ENCODE measurements around the gene ICE2.
"Not testable (repeated sequence)": the region's sequence is repeated elsewhere in the genome, so short reads cannot be mapped to it uniquely, and the experiment has no call there.

The ICE2 gene

GRCh38 chr15:60442031-60442650, 36.8 kb downstream of the ICE2 start:
- DNase-seq = no peak

DNA sequence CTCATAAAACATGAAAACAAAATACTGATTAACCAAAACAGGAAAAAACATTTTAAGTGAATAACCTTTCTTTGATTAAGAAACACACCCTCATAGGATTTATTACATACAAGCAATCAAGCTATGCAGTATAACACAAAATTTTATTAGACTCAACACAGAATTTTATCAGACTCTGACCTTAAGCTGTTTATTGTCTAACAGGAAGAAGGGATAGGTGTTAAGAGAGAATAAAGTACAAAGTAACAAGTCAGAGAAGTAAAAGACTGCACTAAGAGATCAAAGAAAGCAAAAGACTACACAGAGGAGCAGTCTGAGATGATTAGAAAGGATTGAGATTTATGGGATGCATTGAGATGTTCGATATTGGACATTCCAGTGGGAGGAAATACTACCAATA, 37.6 kb downstream of the ICE2 start:
- no peak for DNase-seq

- no peak for DNase-seq
Observed at GRCh38 chr15:60438646-60439045, 40.3 kb downstream of the ICE2 start.

DNA sequence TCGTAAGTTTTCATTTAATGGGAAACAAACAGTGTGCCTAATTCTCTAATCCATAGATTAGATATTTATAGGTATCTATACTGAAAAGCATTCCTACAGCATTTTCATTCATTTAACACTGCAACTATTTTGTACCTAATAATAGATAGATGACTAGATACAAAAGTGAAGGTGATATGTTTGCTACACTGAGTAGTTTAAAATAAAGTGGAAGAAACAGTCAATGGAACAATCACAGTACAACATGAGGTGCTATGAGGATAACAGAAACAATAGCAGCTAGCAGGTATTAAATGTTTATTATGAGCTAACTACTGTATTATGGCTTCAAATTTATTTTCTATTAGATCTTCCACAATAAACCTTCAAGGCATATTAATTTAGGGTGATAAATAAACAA, 50.0 kb downstream of the ICE2 start:
- no peak for DNase-seq

DNA sequence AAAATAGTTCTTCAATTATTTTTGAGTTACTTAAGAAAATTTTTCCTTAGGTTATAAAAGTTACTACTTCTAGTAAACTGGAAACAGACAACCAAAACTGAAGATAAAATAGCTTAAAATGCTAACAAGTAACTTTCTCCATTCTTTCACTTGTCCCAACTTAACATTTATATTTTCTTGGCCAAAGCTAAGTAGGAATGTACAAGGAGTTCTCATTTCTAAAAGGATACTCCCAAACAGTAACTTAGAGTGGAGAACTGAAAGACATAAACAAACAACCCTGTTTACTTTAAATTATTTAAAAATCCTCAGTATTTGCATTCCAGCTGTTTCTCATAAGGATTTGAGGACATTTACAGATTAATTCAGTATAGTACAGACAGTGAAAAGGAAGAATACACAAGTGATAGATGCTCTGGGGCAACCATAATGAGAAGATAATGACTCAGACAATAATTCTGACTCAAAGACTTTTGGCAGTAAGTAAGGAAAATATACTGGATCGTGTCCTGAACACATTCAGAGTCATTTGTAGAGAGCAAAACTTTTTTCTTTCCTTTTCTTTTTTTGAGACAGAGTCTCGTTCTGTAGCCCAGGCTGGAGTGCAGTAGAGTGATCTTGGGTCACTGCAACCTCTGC, 52.0 kb downstream of the ICE2 start:
- no peak for DNase-seq

DNA sequence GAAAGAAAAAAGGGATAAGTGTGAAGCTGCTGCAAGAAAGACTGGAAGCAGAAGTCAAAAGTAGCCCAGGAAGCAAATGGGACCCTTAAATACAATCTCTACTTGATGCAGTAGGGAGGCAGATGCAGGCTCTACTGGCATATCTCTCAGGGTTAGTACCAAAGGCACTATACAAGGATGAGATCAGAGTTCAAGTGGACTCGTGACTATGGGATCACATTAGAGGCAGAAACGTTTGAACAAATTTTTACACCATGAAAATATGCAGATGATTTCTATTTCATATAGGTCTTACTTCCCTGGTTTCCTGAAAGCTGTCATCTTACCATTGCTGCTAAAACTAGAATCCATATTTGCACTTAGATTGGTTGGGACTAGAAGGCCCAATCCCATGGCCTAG, 53.5 kb downstream of the ICE2 start:
- DNase-seq = no peak

DNA sequence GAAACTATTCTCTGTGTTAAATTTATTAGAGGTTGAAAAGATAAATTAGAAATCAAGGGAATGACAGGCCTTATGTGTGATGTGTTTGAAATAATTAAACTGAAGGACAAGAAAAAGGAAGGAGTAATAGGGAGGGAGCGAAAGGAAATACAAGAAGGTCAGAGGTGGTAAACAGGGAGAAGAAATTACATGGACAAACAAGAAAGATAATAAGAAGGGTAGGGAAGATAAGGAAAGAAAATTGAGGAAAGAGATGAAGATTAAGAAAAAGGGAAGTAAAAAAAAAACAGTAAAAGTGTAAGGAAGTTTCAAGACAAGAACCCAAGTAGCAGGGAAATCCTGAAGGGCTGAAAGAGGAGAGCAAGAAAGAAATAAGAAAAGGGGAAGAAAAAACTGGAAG, 54.9 kb downstream of the ICE2 start:
- no peak for DNase-seq

DNA sequence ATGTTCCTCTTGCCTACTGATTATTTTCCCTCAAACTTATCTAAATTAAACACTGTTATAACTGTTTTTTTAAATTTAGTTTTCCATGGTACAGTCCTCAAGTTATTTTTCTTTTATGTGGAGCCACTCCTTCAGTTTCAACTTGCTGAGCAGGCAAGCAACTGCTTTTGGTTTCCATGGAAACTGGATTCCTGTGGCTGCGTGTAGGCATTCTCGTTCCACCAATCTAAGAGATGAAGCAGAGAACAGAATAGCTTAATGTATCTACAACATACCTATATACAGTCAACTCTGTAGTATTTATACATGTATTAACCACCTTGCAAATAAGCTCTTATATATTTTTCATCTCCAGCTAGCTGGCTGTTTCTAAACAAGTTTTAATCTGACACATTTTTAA, 55.4 kb downstream of the ICE2 start:
- DNase-seq = no peak

- no peak for DNase-seq
Observed at GRCh38 chr15:60421544-60421943, 57.4 kb downstream of the ICE2 start.

DNA sequence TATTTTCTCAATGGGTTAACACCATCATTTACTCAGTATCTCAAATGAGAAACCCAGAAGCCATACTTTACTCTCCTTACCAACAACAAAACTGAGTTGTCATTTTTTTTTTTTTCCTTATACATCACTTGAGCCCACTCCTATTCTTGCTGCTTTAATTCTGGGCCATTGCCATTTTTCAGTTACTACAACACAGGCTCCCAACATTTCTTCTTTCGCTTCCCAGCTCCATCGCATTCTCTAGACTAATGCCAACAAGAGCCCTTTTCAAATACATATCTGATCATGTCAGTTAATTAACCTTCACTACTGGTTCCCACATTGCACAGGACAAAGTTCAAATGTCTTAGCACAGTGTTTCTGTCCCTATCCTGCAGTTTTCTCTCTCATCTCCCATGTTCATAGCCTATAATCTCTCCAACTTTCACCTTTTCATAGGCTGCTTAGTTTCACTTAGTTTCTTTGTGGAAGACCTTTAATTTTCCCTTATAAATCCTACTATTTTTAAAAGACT, 58.7 kb downstream of the ICE2 start:
- DNase-seq = no peak

GRCh38 chr15:60419753-60420152, 59.2 kb downstream of the ICE2 start:
- DNase-seq = no peak

GRCh38 chr15:60418096-60418495, 60.8 kb downstream of the ICE2 start:
- no peak for DNase-seq

DNA sequence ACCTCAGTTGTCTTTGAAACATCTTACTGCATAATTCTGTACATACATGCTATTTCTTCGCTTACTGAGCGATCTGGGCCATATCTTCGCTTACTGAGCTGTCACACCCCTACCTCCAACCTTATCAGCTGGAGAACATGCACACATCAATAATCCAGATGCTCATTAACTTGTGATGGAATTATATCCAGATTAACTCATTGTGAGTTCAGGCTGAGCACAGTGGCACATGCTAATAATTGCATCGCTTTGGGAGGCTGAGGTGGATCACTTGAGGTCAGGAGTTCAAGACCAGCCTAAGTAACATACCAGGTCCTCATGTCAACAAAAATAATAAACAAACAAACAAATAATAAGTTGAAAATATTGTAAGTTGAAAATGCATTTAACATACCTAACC, 61.8 kb downstream of the ICE2 start:
- DNase-seq = no peak

- no peak for DNase-seq
Observed at GRCh38 chr15:60416484-60416883, 62.5 kb downstream of the ICE2 start.

DNA sequence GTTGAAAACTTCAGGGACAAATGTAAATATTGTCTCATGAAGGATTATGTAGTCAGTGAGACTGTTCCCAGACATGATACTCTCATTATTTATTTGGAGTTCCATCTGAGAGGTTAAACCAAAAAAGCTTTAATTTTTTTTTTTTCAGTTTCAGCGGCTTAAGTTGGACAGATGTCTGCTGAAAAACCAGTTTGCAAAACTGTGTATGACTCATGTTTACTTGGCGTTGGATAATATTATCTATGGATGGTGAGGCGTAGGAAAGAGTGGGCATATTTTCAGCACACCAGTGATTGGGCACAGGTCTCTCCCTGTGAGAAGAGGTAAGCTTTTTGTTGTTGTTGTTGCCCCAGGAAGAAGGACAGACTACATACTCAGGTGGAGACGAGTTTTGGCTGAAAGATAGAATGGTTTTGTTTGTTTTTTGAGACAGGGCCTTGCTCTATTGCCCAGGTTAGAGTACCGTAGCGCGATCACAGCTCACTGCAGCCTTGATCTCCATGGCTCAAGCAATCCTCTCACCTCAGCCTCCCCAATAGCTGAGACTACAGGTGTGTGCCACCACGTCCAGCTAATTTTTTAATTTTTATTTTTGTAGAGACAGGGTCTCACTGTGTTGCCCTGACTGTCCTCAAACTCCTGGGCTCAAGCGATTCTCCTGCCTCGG, 64.8 kb downstream of the ICE2 start:
- DNase-seq = no peak

DNA sequence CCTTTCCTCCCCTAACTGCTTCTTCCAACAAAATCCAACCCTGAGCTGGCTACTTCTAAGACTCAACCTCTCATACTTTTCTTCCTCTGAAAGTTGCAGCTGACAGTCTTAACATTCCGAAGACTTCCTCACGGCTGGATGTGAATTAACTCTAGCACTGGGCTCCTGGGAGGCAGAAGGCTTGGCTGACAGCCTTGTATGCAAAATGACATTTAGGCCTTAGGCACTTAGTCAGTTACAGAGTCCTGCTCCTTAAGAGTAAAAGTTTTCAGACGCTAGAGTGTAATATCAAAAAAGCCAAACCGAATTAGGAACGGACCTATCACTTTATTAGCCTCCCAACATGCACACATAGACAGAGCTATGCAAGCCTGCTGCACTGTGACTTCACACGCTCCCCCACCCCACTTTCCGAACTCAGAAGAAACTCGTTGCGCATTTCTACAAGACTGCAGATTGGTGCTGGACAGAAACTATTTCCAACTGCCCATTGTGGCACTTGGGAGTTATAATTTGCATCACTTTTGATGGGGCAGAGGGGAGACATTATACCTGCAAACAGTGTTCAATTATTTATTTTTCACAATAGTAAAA, 65.6 kb downstream of the ICE2 start:
- DNase-seq = no peak

DNA sequence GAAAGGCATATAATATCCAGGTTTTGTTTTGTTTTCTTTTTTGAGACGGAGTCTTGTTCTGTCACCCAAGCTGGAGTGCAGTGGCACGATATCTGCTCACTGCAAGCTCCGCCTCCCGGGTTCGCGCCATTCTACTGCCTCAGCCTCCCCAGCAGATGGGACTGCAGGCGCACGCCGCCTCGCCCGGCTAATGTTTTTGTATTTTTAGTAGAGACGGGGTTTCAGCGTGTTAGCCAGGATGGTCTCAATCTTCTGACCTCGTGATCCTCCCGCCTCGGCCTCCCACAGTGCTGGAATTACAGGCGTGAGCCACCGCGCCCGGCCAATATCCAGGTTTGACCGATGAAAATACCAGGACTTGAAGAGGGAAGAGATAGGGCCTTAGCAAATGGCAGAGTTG, 66.1 kb downstream of the ICE2 start:
- not testable (repeated sequence) for DNase-seq

- DNase-seq = no peak
Observed at GRCh38 chr15:60411774-60412425, 67.0 kb downstream of the ICE2 start.

- DNase-seq = not testable (repeated sequence)
Observed at GRCh38 chr15:60410350-60410749, 68.6 kb downstream of the ICE2 start.

- DNase-seq = no peak
Observed at GRCh38 chr15:60408463-60408981, 70.4 kb downstream of the ICE2 start.

DNA sequence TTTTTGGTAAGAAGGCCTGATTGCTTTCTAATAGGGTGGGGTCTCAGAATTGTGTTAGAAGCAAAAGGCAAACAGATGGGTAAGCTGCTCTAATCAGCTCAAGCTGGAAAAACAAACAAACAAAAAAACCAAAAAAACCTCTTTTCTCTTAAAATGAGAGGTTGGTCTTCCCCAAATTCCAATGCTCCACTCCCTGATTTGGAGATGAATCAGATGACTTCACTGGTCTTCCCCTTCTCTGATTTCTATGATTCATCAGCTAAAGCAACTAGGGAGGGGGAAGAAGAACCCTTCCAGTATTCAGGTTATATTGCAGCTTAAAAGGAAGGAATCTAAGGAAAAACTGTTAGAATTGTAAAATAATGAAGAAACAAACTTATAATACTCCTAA, 71.5 kb downstream of the ICE2 start:
- DNase-seq = no peak

GRCh38 chr15:60406513-60407414, 72.2 kb downstream of the ICE2 start:
- DNase-seq = no peak

Measured in activated naive CD4-positive, alpha-beta T cell (primary cell).